GM23338 (cell line): ENCODE data around the gene MAP3K6. TPM values are rescaled to one million over a fixed set of nuclear protein-coding genes. Genes with fewer than 3 reads are reported as not detected.
A peak's percentile ranks its signal among the peaks of the same experiment; 100 is the strongest.

Experiments used
- ATAC-seq: fragments of 200-7000 bp; cut with Tn5 transposase; 3 replicates; pipeline ENCODE4 v1.9.1; 2020
- DNase-seq: peaks from one replicate; pipeline ENCODE4 v3.0.0-alpha.2; 2015; ENCODE audit warnings: low spot score
- H2AFZ ChIP-seq: fragments of 200-600 bp; sonication (generic); 2 replicates; pipeline ENCODE4 v1.8.0; 2016; ENCODE audit warnings: antibody characterized with exemption, mild to moderate bottlenecking, moderate library complexity
- H3F3A ChIP-seq: fragments of 200-600 bp; sonication (generic); replicated peaks from 2 replicates; pipeline ENCODE4 v1.8.0; 2017; ENCODE audit warnings: antibody characterized with exemption, mixed run types, low read depth
- H3K27ac ChIP-seq: fragments of 200-600 bp; sonication (generic); 2 replicates; pipeline ENCODE4 v1.6.1; 2016; ENCODE audit warnings: low read depth
- H3K27me3 ChIP-seq: fragments of 200-600 bp; sonication (generic); 2 replicates; pipeline ENCODE4 v1.8.0; 2016; ENCODE audit warnings: mild to moderate bottlenecking, mixed run types, moderate library complexity; ENCODE audit not compliant: insufficient read depth
- H3K36me3 ChIP-seq: fragments of 200-600 bp; sonication (generic); 2 replicates; pipeline ENCODE4 v1.8.0; 2016; ENCODE audit warnings: mild to moderate bottlenecking; ENCODE audit not compliant: insufficient read depth
- H3K4me1 ChIP-seq: fragments of 200-600 bp; sonication (generic); 2 replicates; pipeline ENCODE4 v1.8.0; 2016; ENCODE audit warnings: mild to moderate bottlenecking, moderate library complexity; ENCODE audit not compliant: insufficient read depth
- H3K4me2 ChIP-seq: fragments of 200-600 bp; sonication (generic); 2 replicates; pipeline ENCODE4 v1.7.1; 2017; ENCODE audit warnings: mixed run types
- H3K4me3 ChIP-seq: fragments of 200-600 bp; sonication (generic); 2 replicates; pipeline ENCODE4 v1.6.1; 2016; ENCODE audit warnings: mixed run types
- H3K79me2 ChIP-seq: fragments of 200-600 bp; sonication (generic); replicated peaks from 2 replicates; pipeline ENCODE4 v1.8.0; 2017; ENCODE audit warnings: mild to moderate bottlenecking; ENCODE audit not compliant: insufficient read depth
- H3K9me2 ChIP-seq: fragments of 200-600 bp; sonication (generic); 2 replicates; pipeline ENCODE4 v1.8.0; 2017; ENCODE audit not compliant: insufficient read depth
- H4K20me1 ChIP-seq: fragments of 200-600 bp; sonication (generic); replicated peaks from 2 replicates; pipeline ENCODE4 v1.8.0; 2017; ENCODE audit warnings: mild to moderate bottlenecking; ENCODE audit not compliant: insufficient read depth
- H3K27ac Mint-ChIP-seq: 2 replicates; pipeline ENCODE4 v1.8.0; 2020; ENCODE audit warnings: inconsistent platforms, mild to moderate bottlenecking, moderate library complexity, mixed read lengths
- H3K27me3 Mint-ChIP-seq: 3 replicates; pipeline ENCODE4 v1.8.0; 2022; ENCODE audit warnings: low read depth, mild to moderate bottlenecking, moderate library complexity, mixed read lengths, inconsistent platforms; ENCODE audit not compliant: insufficient read depth, poor library complexity
- H3K36me3 Mint-ChIP-seq: 3 replicates; pipeline ENCODE4 v1.8.0; 2021; ENCODE audit warnings: low read depth, mild to moderate bottlenecking, inconsistent platforms, moderate library complexity, mixed read lengths
- H3K4me1 Mint-ChIP-seq: 3 replicates; pipeline ENCODE4 v1.8.0; 2020; ENCODE audit warnings: mild to moderate bottlenecking, inconsistent platforms, mixed read lengths
- H3K4me3 Mint-ChIP-seq: 3 replicates; pipeline ENCODE4 v1.8.0; 2021; ENCODE audit warnings: moderate library complexity, mild to moderate bottlenecking, inconsistent platforms, mixed read lengths
- H3K9me3 Mint-ChIP-seq: 3 replicates; pipeline ENCODE4 v1.8.0; 2020; ENCODE audit warnings: moderate library complexity, mild to moderate bottlenecking, inconsistent platforms, mixed read lengths
- CREB1 ChIP-seq: fragments of 250-450 bp; sonication (Bioruptor Pico); IDR thresholded peaks from 2 replicates; pipeline ENCODE4 v1.5.0; 2020; ENCODE audit warnings: low read depth, mild to moderate bottlenecking, moderate library complexity
- EZH2 ChIP-seq: fragments of 200-600 bp; sonication (generic); IDR thresholded peaks from one replicate; pipeline ENCODE4 v1.8.0; 2017; ENCODE audit warnings: antibody characterized with exemption, mild to moderate bottlenecking, low read depth; ENCODE audit not compliant: unreplicated experiment
- EZH2phosphoT487 ChIP-seq: fragments of 200-600 bp; sonication (generic); IDR thresholded peaks from one replicate; pipeline ENCODE4 v1.8.1; 2018; ENCODE audit warnings: antibody characterized with exemption; ENCODE audit not compliant: unreplicated experiment
- JUNB ChIP-seq: IDR thresholded peaks from one replicate; pipeline ENCODE4 v1.6.1; 2016; ENCODE audit warnings: antibody characterized with exemption; ENCODE audit not compliant: unreplicated experiment
- NANOG ChIP-seq: IDR thresholded peaks from 2 replicates; pipeline ENCODE4 v1.6.1; 2016; ENCODE audit warnings: antibody characterized with exemption, borderline replicate concordance
- POLR2AphosphoS5 ChIP-seq: IDR thresholded peaks from 2 replicates; pipeline ENCODE4 v1.6.1; 2016; ENCODE audit warnings: antibody characterized with exemption, low read depth
- STAT1 ChIP-seq: IDR thresholded peaks from one replicate; pipeline ENCODE4 v1.6.1; 2016; ENCODE audit warnings: antibody characterized with exemption; ENCODE audit not compliant: unreplicated experiment
- ZNF114 ChIP-seq: fragments of 250-450 bp; sonication (Bioruptor Pico); IDR thresholded peaks from 2 replicates; pipeline ENCODE4 v1.5.0; 2020; ENCODE audit warnings: mild to moderate bottlenecking, moderate library complexity
- ZNF331 ChIP-seq: fragments of 250-450 bp; sonication (Bioruptor Pico); IDR thresholded peaks from 2 replicates; pipeline ENCODE4 v1.5.0; 2020; ENCODE audit warnings: low read depth, mild to moderate bottlenecking, moderate library complexity
- polyA plus RNA-seq: library from polyadenylated mRNA; unstranded; fragments of >200 nt; fragmentation: Nextera tagmentation; extraction: Ambion mirVana; gene quantifications from 2 replicates; pipeline ENCODE4 v1.2.1, GENCODE V29; 2016
- total RNA-seq: library from RNA; depleted of rRNA; stranded (reverse); fragments of >200 nt; shearing (Covaris generic); gene quantifications from 2 replicates; pipeline ENCODE4 v1.2.3, GENCODE V29; 2014
- TF ChIP-seq, protein P1 (sequence below): IDR thresholded peaks from one replicate; pipeline ENCODE4 v1.6.1; 2018; ENCODE audit warnings: antibody characterized with exemption; ENCODE audit not compliant: unreplicated experiment
- TF ChIP-seq, protein P2 (sequence below), 2 experiments: fragments of 200-600 bp in 1 of 2; sonication (generic) in 1 of 2; conservative IDR thresholded peaks; 2 replicates each; pipeline versions ENCODE4 v1.5.1 to v1.6.1; 2016 to 2017; ENCODE audit warnings: antibody characterized with exemption in 2 of 2, low read depth in 2 of 2, mild to moderate bottlenecking in 2 of 2, moderate library complexity in 1 of 2
- TF ChIP-seq, protein P3 (sequence below): IDR thresholded peaks from 2 replicates; pipeline ENCODE4 v1.6.1; 2016; ENCODE audit warnings: antibody characterized with exemption
- TF ChIP-seq, protein P4 (sequence below): fragments of 250-450 bp; sonication (Bioruptor Pico); IDR thresholded peaks from 2 replicates; pipeline ENCODE4 v1.5.0; 2020; ENCODE audit warnings: mild to moderate bottlenecking, moderate library complexity

Gene MAP3K6
- total and polyA plus RNA-seq, 2 experiments from 2014 or later, result 8.2 to 10.6 TPM

DNA sequence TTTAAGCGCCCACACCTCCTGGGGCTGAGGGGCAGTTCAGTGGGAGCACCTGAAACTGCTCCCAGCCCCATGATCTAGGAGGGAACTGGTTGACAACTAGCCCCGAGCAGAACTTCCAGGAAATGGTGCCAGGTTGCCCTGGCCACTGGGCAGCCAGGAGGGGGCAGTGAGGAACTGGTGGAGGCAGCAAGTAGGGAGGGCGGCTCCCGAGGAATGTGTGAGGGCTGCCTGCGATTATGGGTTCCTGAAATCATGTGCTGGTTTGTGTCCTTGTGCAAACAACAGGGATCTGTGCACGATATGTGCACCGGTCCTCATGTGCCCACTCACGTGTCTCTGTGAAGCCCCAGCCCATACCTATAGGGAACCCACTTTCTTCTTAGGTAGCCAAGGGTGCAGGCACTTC, 35.6 kb upstream of the MAP3K6 start:
- Histone ChIP-seq H3K27ac (peak overlapping the region; percentile 88), H4K20me1 (no peaks in the 10 kb centered on the region), H2AFZ (no peak overlapping the region), H3K36me3 (no peaks in the 10 kb centered on the region), H3K4me1 (peaks cover 50% of the 10 kb centered on the region), H3F3A (peaks cover 20% of the 10 kb centered on the region), H3K79me2 (no peaks in the 10 kb centered on the region), H3K9me2 (no peaks in the 10 kb centered on the region), H3K4me2 (peak overlapping the region; percentile 22; the same call in 1 of the 2 replicates), H3K4me3 (no peak overlapping the region), H3K27me3 (no peaks in the 10 kb centered on the region)
- Mint-ChIP-seq H3K27ac (peak overlapping the region; percentile 95), H3K9me3 (no peaks in the 10 kb centered on the region), H3K4me1 (peaks cover 78% of the 10 kb centered on the region), H3K36me3 (peaks cover 9% of the 10 kb centered on the region), H3K4me3 (no peak overlapping the region), H3K27me3 (peaks cover 20% of the 10 kb centered on the region)
- peak; percentile 75 for DNase-seq
- TF ChIP-seq STAT1 (no peak), ZNF331 (CRISPR knock-in tag) (no peak), EZH2 (no peak), CREB1 (CRISPR knock-in tag) (no peak), EZH2phosphoT487 (no peak), JUNB (no peak), ZNF114 (CRISPR knock-in tag) (no peak), NANOG (no peak), POLR2AphosphoS5 (peak; percentile 53; the same call in 1 of the 2 replicates)
- TF ChIP-seq, protein P1, sequence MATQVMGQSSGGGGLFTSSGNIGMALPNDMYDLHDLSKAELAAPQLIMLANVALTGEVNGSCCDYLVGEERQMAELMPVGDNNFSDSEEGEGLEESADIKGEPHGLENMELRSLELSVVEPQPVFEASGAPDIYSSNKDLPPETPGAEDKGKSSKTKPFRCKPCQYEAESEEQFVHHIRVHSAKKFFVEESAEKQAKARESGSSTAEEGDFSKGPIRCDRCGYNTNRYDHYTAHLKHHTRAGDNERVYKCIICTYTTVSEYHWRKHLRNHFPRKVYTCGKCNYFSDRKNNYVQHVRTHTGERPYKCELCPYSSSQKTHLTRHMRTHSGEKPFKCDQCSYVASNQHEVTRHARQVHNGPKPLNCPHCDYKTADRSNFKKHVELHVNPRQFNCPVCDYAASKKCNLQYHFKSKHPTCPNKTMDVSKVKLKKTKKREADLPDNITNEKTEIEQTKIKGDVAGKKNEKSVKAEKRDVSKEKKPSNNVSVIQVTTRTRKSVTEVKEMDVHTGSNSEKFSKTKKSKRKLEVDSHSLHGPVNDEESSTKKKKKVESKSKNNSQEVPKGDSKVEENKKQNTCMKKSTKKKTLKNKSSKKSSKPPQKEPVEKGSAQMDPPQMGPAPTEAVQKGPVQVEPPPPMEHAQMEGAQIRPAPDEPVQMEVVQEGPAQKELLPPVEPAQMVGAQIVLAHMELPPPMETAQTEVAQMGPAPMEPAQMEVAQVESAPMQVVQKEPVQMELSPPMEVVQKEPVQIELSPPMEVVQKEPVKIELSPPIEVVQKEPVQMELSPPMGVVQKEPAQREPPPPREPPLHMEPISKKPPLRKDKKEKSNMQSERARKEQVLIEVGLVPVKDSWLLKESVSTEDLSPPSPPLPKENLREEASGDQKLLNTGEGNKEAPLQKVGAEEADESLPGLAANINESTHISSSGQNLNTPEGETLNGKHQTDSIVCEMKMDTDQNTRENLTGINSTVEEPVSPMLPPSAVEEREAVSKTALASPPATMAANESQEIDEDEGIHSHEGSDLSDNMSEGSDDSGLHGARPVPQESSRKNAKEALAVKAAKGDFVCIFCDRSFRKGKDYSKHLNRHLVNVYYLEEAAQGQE, result no peak
- TF ChIP-seq, protein P2, sequence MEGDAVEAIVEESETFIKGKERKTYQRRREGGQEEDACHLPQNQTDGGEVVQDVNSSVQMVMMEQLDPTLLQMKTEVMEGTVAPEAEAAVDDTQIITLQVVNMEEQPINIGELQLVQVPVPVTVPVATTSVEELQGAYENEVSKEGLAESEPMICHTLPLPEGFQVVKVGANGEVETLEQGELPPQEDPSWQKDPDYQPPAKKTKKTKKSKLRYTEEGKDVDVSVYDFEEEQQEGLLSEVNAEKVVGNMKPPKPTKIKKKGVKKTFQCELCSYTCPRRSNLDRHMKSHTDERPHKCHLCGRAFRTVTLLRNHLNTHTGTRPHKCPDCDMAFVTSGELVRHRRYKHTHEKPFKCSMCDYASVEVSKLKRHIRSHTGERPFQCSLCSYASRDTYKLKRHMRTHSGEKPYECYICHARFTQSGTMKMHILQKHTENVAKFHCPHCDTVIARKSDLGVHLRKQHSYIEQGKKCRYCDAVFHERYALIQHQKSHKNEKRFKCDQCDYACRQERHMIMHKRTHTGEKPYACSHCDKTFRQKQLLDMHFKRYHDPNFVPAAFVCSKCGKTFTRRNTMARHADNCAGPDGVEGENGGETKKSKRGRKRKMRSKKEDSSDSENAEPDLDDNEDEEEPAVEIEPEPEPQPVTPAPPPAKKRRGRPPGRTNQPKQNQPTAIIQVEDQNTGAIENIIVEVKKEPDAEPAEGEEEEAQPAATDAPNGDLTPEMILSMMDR (conservative IDR thresholded peaks at IDR 0.05; ENCODE audit: low read depth in 2 of 2), result peak; percentile 67 to 83
- TF ChIP-seq, protein P3, sequence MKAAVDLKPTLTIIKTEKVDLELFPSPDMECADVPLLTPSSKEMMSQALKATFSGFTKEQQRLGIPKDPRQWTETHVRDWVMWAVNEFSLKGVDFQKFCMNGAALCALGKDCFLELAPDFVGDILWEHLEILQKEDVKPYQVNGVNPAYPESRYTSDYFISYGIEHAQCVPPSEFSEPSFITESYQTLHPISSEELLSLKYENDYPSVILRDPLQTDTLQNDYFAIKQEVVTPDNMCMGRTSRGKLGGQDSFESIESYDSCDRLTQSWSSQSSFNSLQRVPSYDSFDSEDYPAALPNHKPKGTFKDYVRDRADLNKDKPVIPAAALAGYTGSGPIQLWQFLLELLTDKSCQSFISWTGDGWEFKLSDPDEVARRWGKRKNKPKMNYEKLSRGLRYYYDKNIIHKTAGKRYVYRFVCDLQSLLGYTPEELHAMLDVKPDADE, result no peak
- TF ChIP-seq, protein P4, sequence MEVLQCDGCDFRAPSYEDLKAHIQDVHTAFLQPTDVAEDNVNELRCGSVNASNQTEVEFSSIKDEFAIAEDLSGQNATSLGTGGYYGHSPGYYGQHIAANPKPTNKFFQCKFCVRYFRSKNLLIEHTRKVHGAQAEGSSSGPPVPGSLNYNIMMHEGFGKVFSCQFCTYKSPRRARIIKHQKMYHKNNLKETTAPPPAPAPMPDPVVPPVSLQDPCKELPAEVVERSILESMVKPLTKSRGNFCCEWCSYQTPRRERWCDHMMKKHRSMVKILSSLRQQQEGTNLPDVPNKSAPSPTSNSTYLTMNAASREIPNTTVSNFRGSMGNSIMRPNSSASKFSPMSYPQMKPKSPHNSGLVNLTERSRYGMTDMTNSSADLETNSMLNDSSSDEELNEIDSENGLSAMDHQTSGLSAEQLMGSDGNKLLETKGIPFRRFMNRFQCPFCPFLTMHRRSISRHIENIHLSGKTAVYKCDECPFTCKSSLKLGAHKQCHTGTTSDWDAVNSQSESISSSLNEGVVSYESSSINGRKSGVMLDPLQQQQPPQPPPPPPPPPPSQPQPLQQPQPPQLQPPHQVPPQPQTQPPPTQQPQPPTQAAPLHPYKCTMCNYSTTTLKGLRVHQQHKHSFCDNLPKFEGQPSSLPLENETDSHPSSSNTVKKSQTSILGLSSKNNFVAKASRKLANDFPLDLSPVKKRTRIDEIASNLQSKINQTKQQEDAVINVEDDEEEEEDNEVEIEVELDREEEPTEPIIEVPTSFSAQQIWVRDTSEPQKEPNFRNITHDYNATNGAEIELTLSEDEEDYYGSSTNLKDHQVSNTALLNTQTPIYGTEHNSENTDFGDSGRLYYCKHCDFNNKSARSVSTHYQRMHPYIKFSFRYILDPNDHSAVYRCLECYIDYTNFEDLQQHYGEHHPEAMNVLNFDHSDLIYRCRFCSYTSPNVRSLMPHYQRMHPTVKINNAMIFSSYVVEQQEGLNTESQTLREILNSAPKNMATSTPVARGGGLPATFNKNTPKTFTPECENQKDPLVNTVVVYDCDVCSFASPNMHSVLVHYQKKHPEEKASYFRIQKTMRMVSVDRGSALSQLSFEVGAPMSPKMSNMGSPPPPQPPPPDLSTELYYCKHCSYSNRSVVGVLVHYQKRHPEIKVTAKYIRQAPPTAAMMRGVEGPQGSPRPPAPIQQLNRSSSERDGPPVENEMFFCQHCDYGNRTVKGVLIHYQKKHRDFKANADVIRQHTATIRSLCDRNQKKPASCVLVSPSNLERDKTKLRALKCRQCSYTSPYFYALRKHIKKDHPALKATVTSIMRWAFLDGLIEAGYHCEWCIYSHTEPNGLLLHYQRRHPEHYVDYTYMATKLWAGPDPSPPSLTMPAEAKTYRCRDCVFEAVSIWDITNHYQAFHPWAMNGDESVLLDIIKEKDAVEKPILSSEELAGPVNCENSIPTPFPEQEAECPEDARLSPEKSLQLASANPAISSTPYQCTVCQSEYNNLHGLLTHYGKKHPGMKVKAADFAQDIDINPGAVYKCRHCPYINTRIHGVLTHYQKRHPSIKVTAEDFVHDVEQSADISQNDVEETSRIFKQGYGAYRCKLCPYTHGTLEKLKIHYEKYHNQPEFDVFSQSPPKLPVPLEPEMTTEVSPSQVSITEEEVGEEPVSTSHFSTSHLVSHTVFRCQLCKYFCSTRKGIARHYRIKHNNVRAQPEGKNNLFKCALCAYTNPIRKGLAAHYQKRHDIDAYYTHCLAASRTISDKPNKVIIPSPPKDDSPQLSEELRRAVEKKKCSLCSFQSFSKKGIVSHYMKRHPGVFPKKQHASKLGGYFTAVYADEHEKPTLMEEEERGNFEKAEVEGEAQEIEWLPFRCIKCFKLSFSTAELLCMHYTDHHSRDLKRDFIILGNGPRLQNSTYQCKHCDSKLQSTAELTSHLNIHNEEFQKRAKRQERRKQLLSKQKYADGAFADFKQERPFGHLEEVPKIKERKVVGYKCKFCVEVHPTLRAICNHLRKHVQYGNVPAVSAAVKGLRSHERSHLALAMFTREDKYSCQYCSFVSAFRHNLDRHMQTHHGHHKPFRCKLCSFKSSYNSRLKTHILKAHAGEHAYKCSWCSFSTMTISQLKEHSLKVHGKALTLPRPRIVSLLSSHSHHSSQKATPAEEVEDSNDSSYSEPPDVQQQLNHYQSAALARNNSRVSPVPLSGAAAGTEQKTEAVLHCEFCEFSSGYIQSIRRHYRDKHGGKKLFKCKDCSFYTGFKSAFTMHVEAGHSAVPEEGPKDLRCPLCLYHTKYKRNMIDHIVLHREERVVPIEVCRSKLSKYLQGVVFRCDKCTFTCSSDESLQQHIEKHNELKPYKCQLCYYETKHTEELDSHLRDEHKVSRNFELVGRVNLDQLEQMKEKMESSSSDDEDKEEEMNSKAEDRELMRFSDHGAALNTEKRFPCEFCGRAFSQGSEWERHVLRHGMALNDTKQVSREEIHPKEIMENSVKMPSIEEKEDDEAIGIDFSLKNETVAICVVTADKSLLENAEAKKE (CRISPR knock-in tag), result no peak
- peak; percentile 14 for ATAC-seq
